Tibial artery (tissue), 4 donors: ENCODE data around the gene PHOX2A.
"Not testable (repeated sequence)": the region's sequence is repeated elsewhere in the genome, so short reads cannot be mapped to it uniquely, and the experiment has no call there.

ENCODE experiments used
- DNase-seq, 2 donors: peaks; one replicate each; pipeline ENCODE4 v3.0.0-alpha.2; 2019
- H3K27ac ChIP-seq, 2 donors: fragments of 200-600 bp; sonication (generic) in 1 of 2; 1 replicate in 1 of 2; 2 replicates in 1 of 2; pipeline ENCODE4 v1.5.1; 2018 to 2019; ENCODE audit warnings: mild to moderate bottlenecking in 1 of 2
- H3K27me3 ChIP-seq, 2 donors: fragments of 200-600 bp; sonication (generic) in 1 of 2; one replicate each; pipeline versions ENCODE4 v1.5.1 to v1.6.0; 2016 to 2019
- H3K36me3 ChIP-seq, 3 donors: fragments of 200-600 bp; sonication (generic) in 2 of 3; one replicate each; pipeline ENCODE4 v1.5.1; 2016 to 2019; ENCODE audit warnings: mild to moderate bottlenecking in 2 of 3
- H3K4me1 ChIP-seq, 4 donors: fragments of 200-600 bp; sonication (generic) in 2 of 4; 1 replicate in 3 of 4; 2 replicates in 1 of 4; pipeline ENCODE4 v1.5.1; 2016 to 2019
- H3K4me3 ChIP-seq, 2 donors: fragments of 200-600 bp; sonication (generic) in 1 of 2; 1 replicate in 1 of 2; 2 replicates in 1 of 2; pipeline ENCODE4 v1.5.1; 2018 to 2019; ENCODE audit warnings: mild to moderate bottlenecking in 2 of 2
- H3K9me3 ChIP-seq, 3 donors: fragments of 200-600 bp; sonication (generic) in 1 of 3; one replicate each; pipeline ENCODE4 v1.5.1; 2016 to 2019
- CTCF ChIP-seq, 2 experiments: fragments of 200-600 bp in 1 of 2; fragments of 450-650 bp in 1 of 2; IDR thresholded peaks; one replicate each; pipeline ENCODE4 v1.5.1; 2017 to 2019; ENCODE audit warnings: antibody characterized with exemption in 2 of 2, mild to moderate bottlenecking in 1 of 2, moderate library complexity in 1 of 2
- intact Hi-C: fragments of 100-400 bp; cut with DNase I; formaldehyde crosslinking; loops from one replicate; pipeline ENCODE4 v1.15.0; 2023; ENCODE audit warnings: low total_unique reads

Gene PHOX2A

GRCh38 chr11:72208281-72208680, 35.7 kb downstream of the PHOX2A start:
- no peak for TF ChIP-seq CTCF (IDR thresholded peaks at IDR 0.05)
- Histone ChIP-seq H3K36me3 (no peaks in the 10 kb centered on the region), H3K4me1 (peaks cover 0 to 5% (median 0%) of the 10 kb centered on the region in 4 donors), H3K27ac (no peak overlapping the region), H3K27me3 (peaks cover 0 to 10% of the 10 kb centered on the region in 2 donors), H3K9me3 (peaks cover 0 to 12% (median 6%) of the 10 kb centered on the region in 3 donors), H3K4me3 (no peak overlapping the region)
- intact Hi-C loops = no loop called here
- no peak for DNase-seq

- H3K4me1 ChIP-seq, H3K27ac ChIP-seq, H3K36me3 ChIP-seq, intact Hi-C loops, H3K27me3 ChIP-seq, H3K4me3 ChIP-seq: not testable (repeated sequence)
- peaks cover 0 to 12% (median 6%) of the 10 kb centered on the region in 3 donors for H3K9me3 ChIP-seq
- DNase-seq = peak in 1 of 2 donors; percentile 37
Measured at GRCh38 chr11:72206794-72207193, 37.2 kb downstream of the PHOX2A start.

- intact Hi-C loops = no loop called here
Measured at GRCh38 chr11:72204886-72205285, 39.1 kb downstream of the PHOX2A start.

GRCh38 chr11:72203163-72203562, 40.8 kb downstream of the PHOX2A start:
- intact Hi-C loops = no loop called here
- DNase-seq = no peak
- TF ChIP-seq CTCF (IDR thresholded peaks at IDR 0.05) = no peak
- Histone ChIP-seq H3K4me1 (peaks cover 0 to 5% (median 0%) of the 10 kb centered on the region in 4 donors), H3K9me3 (no peaks in the 10 kb centered on the region), H3K27ac (no peak overlapping the region), H3K27me3 (no peaks in the 10 kb centered on the region), H3K4me3 (no peak overlapping the region), H3K36me3 (no peaks in the 10 kb centered on the region)

More at GRCh38 chr11:72204886-72205285, 39.1 kb downstream of the PHOX2A start:
- Histone ChIP-seq H3K4me3 (no peak overlapping the region), H3K9me3 (peaks cover 0 to 8% (median 6%) of the 10 kb centered on the region in 3 donors), H3K27me3 (peaks cover 0 to 5% of the 10 kb centered on the region in 2 donors), H3K36me3 (no peaks in the 10 kb centered on the region), H3K27ac (no peak overlapping the region), H3K4me1 (peaks cover 0 to 5% (median 0%) of the 10 kb centered on the region in 4 donors)
- no peak for TF ChIP-seq CTCF (IDR thresholded peaks at IDR 0.05)
- DNase-seq = no peak

- no peak for DNase-seq
- TF ChIP-seq CTCF (IDR thresholded peaks at IDR 0.05) = no peak
Measured at GRCh38 chr11:72202571-72202970, 41.4 kb downstream of the PHOX2A start.

GRCh38 chr11:72201445-72201844, 42.5 kb downstream of the PHOX2A start:
- DNase-seq, intact Hi-C loops, H3K27me3 ChIP-seq, H3K36me3 ChIP-seq, H3K9me3 ChIP-seq, H3K4me1 ChIP-seq, H3K4me3 ChIP-seq, H3K27ac ChIP-seq: not testable (repeated sequence)

More at GRCh38 chr11:72202571-72202970, 41.4 kb downstream of the PHOX2A start:
- Histone ChIP-seq H3K27me3 (no peaks in the 10 kb centered on the region), H3K36me3 (no peaks in the 10 kb centered on the region), H3K4me1 (peaks cover 0 to 5% (median 0%) of the 10 kb centered on the region in 4 donors), H3K27ac (no peak overlapping the region), H3K4me3 (no peak overlapping the region), H3K9me3 (no peaks in the 10 kb centered on the region)
- intact Hi-C loops = no loop called here
